Panc1 (cell line): ENCODE results near the gene CUL9. TPM values are rescaled to one million over a fixed set of nuclear protein-coding genes. Genes with fewer than 3 reads are reported as not detected.

Experiments
- ATAC-seq: fragments of 200-7000 bp; cut with Tn5 transposase; 2 replicates; pipeline ENCODE4 v1.9.1; 2020; ENCODE audit warnings: mild to moderate bottlenecking, moderate library complexity
- BruUV-seq: library from RNA; stranded (reverse); fragments of 400-500 nt; replicated peaks from 2 replicates; lab custom pipeline; 2021; lab: Mats Ljungman, UMichigan
- CTCF ChIA-PET: fragments of 300-600 bp; sonication (Branson Sonifier 250); formaldehyde crosslinking; loops from one replicate; lab custom pipeline; 2022; ENCODE audit warnings: antibody characterized with exemption; lab: Charles Lee
- POLR2A ChIA-PET: fragments of 300-600 bp; sonication (Branson Sonifier 250); formaldehyde crosslinking; loops from one replicate; lab custom pipeline; 2022; ENCODE audit warnings: antibody characterized with exemption; lab: Charles Lee
- DNase-seq: peaks from one replicate; pipeline ENCODE4 v3.0.0-alpha.2; 2010; ENCODE audit warnings: low read depth, low spot score
- H3K27ac ChIP-seq: 2 replicates; pipeline ENCODE4 v1.5.1; 2011; ENCODE audit warnings: mild to moderate bottlenecking, low read length, inconsistent platforms
- H3K27me3 ChIP-seq: fragments of 200-500 bp; sonication (Bioruptor generic); 2 replicates; pipeline ENCODE4 v1.6.0; 2014; ENCODE audit warnings: low read length, inconsistent platforms; ENCODE audit not compliant: control insufficient read depth, insufficient read depth
- H3K36me3 ChIP-seq: fragments of 200-500 bp; sonication (Bioruptor generic); 2 replicates; pipeline ENCODE4 v1.5.1; 2014; ENCODE audit warnings: inconsistent platforms, mild to moderate bottlenecking, low read length, moderate library complexity; ENCODE audit not compliant: control insufficient read depth, insufficient read depth
- H3K4me1 ChIP-seq: 2 replicates; pipeline ENCODE4 v1.5.1; 2011; ENCODE audit warnings: inconsistent platforms, mild to moderate bottlenecking, low read length, moderate library complexity; ENCODE audit not compliant: control insufficient read depth, insufficient read depth
- H3K4me3 ChIP-seq, 2 experiments: 2 replicates each; pipeline ENCODE4 v1.5.1; 2011 to 2012; ENCODE audit warnings: low read depth in 2 of 2, low read length in 2 of 2, mild to moderate bottlenecking in 2 of 2, inconsistent platforms in 1 of 2, moderate library complexity in 1 of 2
- H3K9me3 ChIP-seq: fragments of 200-500 bp; sonication (Bioruptor generic); 2 replicates; pipeline ENCODE4 v1.5.1; 2014; ENCODE audit warnings: low read depth, mild to moderate bottlenecking, inconsistent platforms, low read length, moderate library complexity; ENCODE audit not compliant: control insufficient read depth, insufficient read depth
- POLR2AphosphoS5 ChIP-seq: IDR thresholded peaks from 2 replicates; pipeline ENCODE4 v1.6.1; 2012; ENCODE audit warnings: mild to moderate bottlenecking, low read depth, low read length, moderate library complexity
- SIN3A ChIP-seq: IDR thresholded peaks from 2 replicates; pipeline ENCODE4 v1.6.1; 2012; ENCODE audit warnings: low read depth, mild to moderate bottlenecking, low read length, moderate library complexity, borderline replicate concordance; ENCODE audit not compliant: insufficient read depth
- TCF7L2 ChIP-seq: IDR thresholded peaks from 2 replicates; pipeline ENCODE4 v1.6.1; 2011; ENCODE audit warnings: mild to moderate bottlenecking, low read depth, low read length, inconsistent platforms
- in situ Hi-C: cut with HindIII; loops from 2 replicates; pipeline ENCODE4 v1.10.0; 2016; ENCODE audit warnings: low sequenced_read_pairs, low pct_unique_long_range_greater_than_20kb
- intact Hi-C: fragments of 100-400 bp; cut with micrococcal nuclease; formaldehyde crosslinking; loops from one replicate; pipeline ENCODE4 v1.10.0; 2022; ENCODE audit not compliant: unreplicated experiment
- total RNA-seq: library from RNA; stranded (reverse); gene quantifications from one replicate; pipeline ENCODE4 v1.2.1, GENCODE V29; 2021; ENCODE audit not compliant: unreplicated experiment
- TF ChIP-seq, protein P1 (sequence below): fragments of 450-650 bp; IDR thresholded peaks from 2 replicates; pipeline ENCODE4 v1.5.1; 2017; ENCODE audit warnings: mild to moderate bottlenecking
- TF ChIP-seq, protein P2 (sequence below), 2 experiments: IDR thresholded peaks; 2 replicates each; pipeline ENCODE4 v1.6.1; 2011 to 2012; ENCODE audit warnings: low read depth in 2 of 2, control low read depth in 1 of 2, low read length in 1 of 2, mild to moderate bottlenecking in 1 of 2, moderate library complexity in 1 of 2; ENCODE audit not compliant: insufficient read depth in 1 of 2

CUL9 gene
- total RNA-seq, 1 experiment from 2014 or later = 54.3 TPM

DNA sequence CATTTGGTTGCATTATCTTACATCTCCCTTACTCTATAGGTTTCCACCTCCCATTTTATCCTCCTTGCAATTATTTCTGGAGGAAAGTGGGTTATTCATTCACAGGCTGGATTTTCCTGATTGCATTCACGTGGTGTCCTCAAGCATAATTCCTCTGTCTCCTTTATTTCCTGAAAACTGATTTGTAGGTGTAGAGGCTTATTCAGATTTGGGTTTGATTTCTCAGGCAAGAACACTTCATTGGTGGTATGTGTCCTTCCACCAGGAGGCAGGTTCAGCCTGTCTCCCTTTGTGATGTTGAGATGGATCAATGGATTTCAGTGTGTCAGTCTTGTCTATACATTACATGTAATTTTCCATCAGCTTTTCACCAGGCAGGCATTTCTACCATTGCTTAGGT, 30.0 kb downstream of the CUL9 start:
- Histone ChIP-seq H3K27ac (no peak overlapping the region), H3K4me3 (no peak overlapping the region), H3K4me1 (no peaks in the 10 kb centered on the region), H3K27me3 (no peaks in the 10 kb centered on the region), H3K9me3 (no peaks in the 10 kb centered on the region), H3K36me3 (no peaks in the 10 kb centered on the region; the same call in none of the 2 replicates)
- TF ChIP-seq, protein P1, sequence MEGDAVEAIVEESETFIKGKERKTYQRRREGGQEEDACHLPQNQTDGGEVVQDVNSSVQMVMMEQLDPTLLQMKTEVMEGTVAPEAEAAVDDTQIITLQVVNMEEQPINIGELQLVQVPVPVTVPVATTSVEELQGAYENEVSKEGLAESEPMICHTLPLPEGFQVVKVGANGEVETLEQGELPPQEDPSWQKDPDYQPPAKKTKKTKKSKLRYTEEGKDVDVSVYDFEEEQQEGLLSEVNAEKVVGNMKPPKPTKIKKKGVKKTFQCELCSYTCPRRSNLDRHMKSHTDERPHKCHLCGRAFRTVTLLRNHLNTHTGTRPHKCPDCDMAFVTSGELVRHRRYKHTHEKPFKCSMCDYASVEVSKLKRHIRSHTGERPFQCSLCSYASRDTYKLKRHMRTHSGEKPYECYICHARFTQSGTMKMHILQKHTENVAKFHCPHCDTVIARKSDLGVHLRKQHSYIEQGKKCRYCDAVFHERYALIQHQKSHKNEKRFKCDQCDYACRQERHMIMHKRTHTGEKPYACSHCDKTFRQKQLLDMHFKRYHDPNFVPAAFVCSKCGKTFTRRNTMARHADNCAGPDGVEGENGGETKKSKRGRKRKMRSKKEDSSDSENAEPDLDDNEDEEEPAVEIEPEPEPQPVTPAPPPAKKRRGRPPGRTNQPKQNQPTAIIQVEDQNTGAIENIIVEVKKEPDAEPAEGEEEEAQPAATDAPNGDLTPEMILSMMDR = no peak
- TF ChIP-seq SIN3A = no peak
- TF ChIP-seq, protein P2, sequence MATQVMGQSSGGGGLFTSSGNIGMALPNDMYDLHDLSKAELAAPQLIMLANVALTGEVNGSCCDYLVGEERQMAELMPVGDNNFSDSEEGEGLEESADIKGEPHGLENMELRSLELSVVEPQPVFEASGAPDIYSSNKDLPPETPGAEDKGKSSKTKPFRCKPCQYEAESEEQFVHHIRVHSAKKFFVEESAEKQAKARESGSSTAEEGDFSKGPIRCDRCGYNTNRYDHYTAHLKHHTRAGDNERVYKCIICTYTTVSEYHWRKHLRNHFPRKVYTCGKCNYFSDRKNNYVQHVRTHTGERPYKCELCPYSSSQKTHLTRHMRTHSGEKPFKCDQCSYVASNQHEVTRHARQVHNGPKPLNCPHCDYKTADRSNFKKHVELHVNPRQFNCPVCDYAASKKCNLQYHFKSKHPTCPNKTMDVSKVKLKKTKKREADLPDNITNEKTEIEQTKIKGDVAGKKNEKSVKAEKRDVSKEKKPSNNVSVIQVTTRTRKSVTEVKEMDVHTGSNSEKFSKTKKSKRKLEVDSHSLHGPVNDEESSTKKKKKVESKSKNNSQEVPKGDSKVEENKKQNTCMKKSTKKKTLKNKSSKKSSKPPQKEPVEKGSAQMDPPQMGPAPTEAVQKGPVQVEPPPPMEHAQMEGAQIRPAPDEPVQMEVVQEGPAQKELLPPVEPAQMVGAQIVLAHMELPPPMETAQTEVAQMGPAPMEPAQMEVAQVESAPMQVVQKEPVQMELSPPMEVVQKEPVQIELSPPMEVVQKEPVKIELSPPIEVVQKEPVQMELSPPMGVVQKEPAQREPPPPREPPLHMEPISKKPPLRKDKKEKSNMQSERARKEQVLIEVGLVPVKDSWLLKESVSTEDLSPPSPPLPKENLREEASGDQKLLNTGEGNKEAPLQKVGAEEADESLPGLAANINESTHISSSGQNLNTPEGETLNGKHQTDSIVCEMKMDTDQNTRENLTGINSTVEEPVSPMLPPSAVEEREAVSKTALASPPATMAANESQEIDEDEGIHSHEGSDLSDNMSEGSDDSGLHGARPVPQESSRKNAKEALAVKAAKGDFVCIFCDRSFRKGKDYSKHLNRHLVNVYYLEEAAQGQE (IDR thresholded peaks at IDR 0.05; ENCODE audit: insufficient read depth in 1 of 2, low read depth in 2 of 2, low read length in 1 of 2) = no peak
- TF ChIP-seq POLR2AphosphoS5 = no peak
- no peak for TF ChIP-seq TCF7L2
- intact Hi-C loops = no loop called here
- no TSS peak for BruUV-seq
- in situ Hi-C loops = no loop called here
- no peak for DNase-seq
- no peak for ATAC-seq
- CTCF ChIA-PET = no interaction called here
- POLR2A ChIA-PET = no interaction called here

DNA sequence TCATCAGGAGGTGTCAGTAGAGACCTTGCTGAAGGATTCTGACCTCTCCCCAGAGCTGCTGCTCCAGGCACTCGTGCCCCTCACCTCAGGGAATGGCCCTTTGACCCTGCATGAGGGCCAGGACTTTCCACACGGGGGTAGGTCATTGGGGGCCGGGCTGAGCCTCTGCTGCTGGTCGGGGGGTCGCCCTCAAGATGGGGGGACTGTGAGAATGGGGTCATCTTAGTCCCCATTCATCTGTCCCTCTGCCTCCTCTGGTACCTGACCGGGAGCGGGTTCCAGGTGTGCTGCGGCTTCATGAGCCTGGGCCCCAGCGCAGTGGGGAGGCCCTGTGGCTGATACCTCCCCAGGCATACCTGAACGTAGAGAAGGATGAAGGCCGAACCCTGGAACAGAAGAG, 31.4 kb downstream of the CUL9 start:
- no peak overlapping the region for H3K4me3 ChIP-seq
- no peaks in the 10 kb centered on the region; the same call in none of the 2 replicates for H3K36me3 ChIP-seq
- no peaks in the 10 kb centered on the region for H3K9me3 ChIP-seq
- no peak for DNase-seq
- ChIA-PET POLR2A (interaction anchor here (0.6 kb wide), 1 partner anchor 41 kb away, joined by 3 read pairs; no protein-coding TSS in a partner anchor), CTCF (no interaction called here)
- ATAC-seq = no peak
- no TSS peak for BruUV-seq
- no peak overlapping the region for H3K27ac ChIP-seq
- no peaks in the 10 kb centered on the region for H3K27me3 ChIP-seq
- no peaks in the 10 kb centered on the region for H3K4me1 ChIP-seq
- TF ChIP-seq, protein P1 = no peak
- TF ChIP-seq SIN3A (no peak), POLR2AphosphoS5 (no peak), TCF7L2 (no peak)
- TF ChIP-seq, protein P2 (IDR thresholded peaks at IDR 0.05; ENCODE audit: insufficient read depth in 1 of 2, low read depth in 2 of 2, low read length in 1 of 2) = no peak
- in situ Hi-C loops (no loop called here), intact Hi-C loops (no loop called here)
